Uterus (tissue), 4 donors: ENCODE results near the gene DLGAP5. TPM values are rescaled to one million over a fixed set of nuclear protein-coding genes. Genes with fewer than 3 reads are reported as not detected.

Source experiments
- DNase-seq, 2 donors: peaks; one replicate each; pipeline ENCODE4 v3.0.0-alpha.2; 2019 to 2020
- H3K27ac ChIP-seq, 2 donors: fragments of 200-600 bp; sonication (generic); 1 replicate in 1 of 2; 2 replicates in 1 of 2; pipeline ENCODE4 v1.5.1; 2016 to 2018
- H3K27me3 ChIP-seq, 2 donors: fragments of 200-600 bp; sonication (generic); one replicate each; pipeline ENCODE4 v1.5.1; 2018 to 2019; ENCODE audit warnings: control low read depth in 1 of 2
- H3K36me3 ChIP-seq, 2 donors: fragments of 200-600 bp; sonication (generic); one replicate each; pipeline ENCODE4 v1.5.1; 2019; ENCODE audit warnings: control low read depth in 1 of 2
- H3K4me1 ChIP-seq, 2 donors: fragments of 200-600 bp; sonication (generic); one replicate each; pipeline ENCODE4 v1.5.1; 2018 to 2019; ENCODE audit warnings: control low read depth in 1 of 2
- H3K4me3 ChIP-seq, 2 donors: fragments of 200-600 bp; sonication (generic); 1 replicate in 1 of 2; 2 replicates in 1 of 2; pipeline ENCODE4 v1.5.1; 2018 to 2019; ENCODE audit warnings: mild to moderate bottlenecking in 1 of 2
- H3K9me3 ChIP-seq, 2 donors: fragments of 200-600 bp; sonication (generic); one replicate each; pipeline ENCODE4 v1.5.1; 2019; ENCODE audit warnings: control low read depth in 1 of 2
- POLR2A ChIP-seq, 2 donors: fragments of 450-650 bp; IDR thresholded peaks; one replicate each; pipeline ENCODE4 v1.6.1; 2016; ENCODE audit warnings: antibody characterized with exemption in 2 of 2, mild to moderate bottlenecking in 1 of 2, moderate library complexity in 1 of 2
- intact Hi-C: fragments of 100-400 bp; cut with DNase I; formaldehyde crosslinking; loops from one replicate; pipeline ENCODE4 v1.15.1; 2023; ENCODE audit warnings: low total_unique reads
- total RNA-seq, 4 donors: library from RNA; depleted of rRNA in 3 of 4; stranded (reverse); fragments of >200 nt in 3 of 4; gene quantifications; one replicate each; pipeline versions ENCODE4 v1.1.0 to v1.2.4, GENCODE V29; 2014 to 2023
- TF ChIP-seq, protein P1 (sequence below), 4 experiments: fragments of 200-600 bp in 2 of 4; fragments of 450-650 bp in 2 of 4; sonication (generic) in 2 of 4; IDR thresholded peaks; one replicate each; pipeline ENCODE4 v1.5.1; 2016 to 2019; ENCODE audit warnings: antibody characterized with exemption in 4 of 4, mild to moderate bottlenecking in 2 of 4, moderate library complexity in 1 of 4
- donor health status: DM: yes; HTN: yes; CAD: no.

Gene DLGAP5
- total RNA-seq, 4 donors from 2014 or later, result 0.29 to 22.1 TPM; not detected in 2

GRCh38 chr14:55121628-55122439 is 69.6 kb downstream of the DLGAP5 start:
- H3K4me3 ChIP-seq, result no peak overlapping the region
- peak overlapping the region; percentile 64 for H3K27ac ChIP-seq
- H3K9me3 ChIP-seq, result no peaks in the 10 kb centered on the region
- peaks cover 0 to 20% of the 10 kb centered on the region in 2 donors for H3K4me1 ChIP-seq
- H3K36me3 ChIP-seq, result no peaks in the 10 kb centered on the region
- H3K27me3 ChIP-seq, result no peaks in the 10 kb centered on the region
- DNase-seq, result no peak
- intact Hi-C loops, result no loop called here
- TF ChIP-seq, protein P1, sequence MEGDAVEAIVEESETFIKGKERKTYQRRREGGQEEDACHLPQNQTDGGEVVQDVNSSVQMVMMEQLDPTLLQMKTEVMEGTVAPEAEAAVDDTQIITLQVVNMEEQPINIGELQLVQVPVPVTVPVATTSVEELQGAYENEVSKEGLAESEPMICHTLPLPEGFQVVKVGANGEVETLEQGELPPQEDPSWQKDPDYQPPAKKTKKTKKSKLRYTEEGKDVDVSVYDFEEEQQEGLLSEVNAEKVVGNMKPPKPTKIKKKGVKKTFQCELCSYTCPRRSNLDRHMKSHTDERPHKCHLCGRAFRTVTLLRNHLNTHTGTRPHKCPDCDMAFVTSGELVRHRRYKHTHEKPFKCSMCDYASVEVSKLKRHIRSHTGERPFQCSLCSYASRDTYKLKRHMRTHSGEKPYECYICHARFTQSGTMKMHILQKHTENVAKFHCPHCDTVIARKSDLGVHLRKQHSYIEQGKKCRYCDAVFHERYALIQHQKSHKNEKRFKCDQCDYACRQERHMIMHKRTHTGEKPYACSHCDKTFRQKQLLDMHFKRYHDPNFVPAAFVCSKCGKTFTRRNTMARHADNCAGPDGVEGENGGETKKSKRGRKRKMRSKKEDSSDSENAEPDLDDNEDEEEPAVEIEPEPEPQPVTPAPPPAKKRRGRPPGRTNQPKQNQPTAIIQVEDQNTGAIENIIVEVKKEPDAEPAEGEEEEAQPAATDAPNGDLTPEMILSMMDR (IDR thresholded peaks at IDR 0.05), result no peak
- no peak for TF ChIP-seq POLR2A (IDR thresholded peaks at IDR 0.05)

DNA sequence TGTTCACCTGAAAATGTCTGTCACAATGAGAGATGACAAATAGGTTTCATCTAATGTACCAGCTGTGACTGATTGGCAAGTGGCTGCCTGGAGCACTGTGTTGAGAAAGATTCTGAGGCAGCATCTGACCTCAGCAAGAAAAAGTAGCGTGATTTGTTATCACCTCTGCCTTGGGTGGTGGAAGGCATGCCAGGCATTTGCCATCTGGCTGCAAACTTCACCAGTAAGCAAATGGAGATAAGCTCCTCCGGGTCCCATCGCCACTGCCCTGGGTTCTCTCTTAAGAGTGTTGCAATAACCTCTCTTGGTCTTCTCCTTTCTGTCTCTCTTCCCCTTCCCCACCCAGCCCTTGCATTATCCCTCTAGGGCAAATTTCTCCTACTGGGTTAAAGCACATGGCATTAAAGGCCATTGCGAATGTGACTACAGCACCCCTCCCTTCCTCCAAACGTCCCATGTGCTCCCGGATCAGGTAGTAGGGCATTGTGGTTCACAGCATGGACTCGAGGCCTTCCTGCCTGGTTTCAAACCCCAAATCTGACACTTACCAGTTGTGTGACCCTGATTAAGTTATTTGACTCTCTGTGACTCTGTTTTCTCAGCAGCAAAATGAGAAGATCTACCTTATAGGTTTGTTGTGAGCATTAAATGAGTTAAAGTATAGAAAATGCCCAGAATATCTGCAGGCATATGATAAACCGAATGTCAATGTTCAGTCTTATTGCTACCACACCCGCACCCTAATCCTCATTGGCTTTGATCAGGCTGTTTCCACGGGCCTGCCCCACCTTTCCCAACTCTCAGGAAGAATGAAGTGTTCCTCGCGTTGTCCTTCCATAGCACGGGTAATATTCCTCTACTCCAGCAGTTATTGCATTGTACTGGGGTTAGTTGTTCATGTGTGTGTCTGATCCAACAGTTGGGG is 70.6 kb downstream of the DLGAP5 start:
- Histone ChIP-seq H3K36me3 (no peaks in the 10 kb centered on the region), H3K27me3 (no peaks in the 10 kb centered on the region), H3K4me1 (peaks cover 0 to 20% of the 10 kb centered on the region in 2 donors), H3K4me3 (no peak overlapping the region), H3K27ac (no peak overlapping the region), H3K9me3 (no peaks in the 10 kb centered on the region)
- no peak for TF ChIP-seq POLR2A (IDR thresholded peaks at IDR 0.05)
- TF ChIP-seq, protein P1 (IDR thresholded peaks at IDR 0.05), result no peak
- no peak for DNase-seq
- intact Hi-C loops, result no loop called here

GRCh38 chr14:55118761-55119160 is 72.6 kb downstream of the DLGAP5 start:
- no peaks in the 10 kb centered on the region for H3K27me3 ChIP-seq
- no peaks in the 10 kb centered on the region for H3K9me3 ChIP-seq
- no peak overlapping the region for H3K4me3 ChIP-seq
- no peak for DNase-seq
- no peaks in the 10 kb centered on the region for H3K36me3 ChIP-seq
- H3K4me1 ChIP-seq, result peaks cover 0 to 20% of the 10 kb centered on the region in 2 donors
- peak overlapping the region; percentile 69 to 79 for H3K27ac ChIP-seq
- TF ChIP-seq POLR2A (IDR thresholded peaks at IDR 0.05), result no peak
- TF ChIP-seq, protein P1 (IDR thresholded peaks at IDR 0.05), result no peak
- intact Hi-C loops, result no loop called here

GRCh38 chr14:55117803-55118441 is 73.5 kb downstream of the DLGAP5 start:
- Histone ChIP-seq H3K4me3 (no peak overlapping the region), H3K36me3 (no peaks in the 10 kb centered on the region), H3K27ac (peak overlapping the region; percentile 69 to 79), H3K9me3 (no peaks in the 10 kb centered on the region), H3K4me1 (peaks cover 0 to 18% of the 10 kb centered on the region in 2 donors), H3K27me3 (no peaks in the 10 kb centered on the region)
- TF ChIP-seq, protein P1 (IDR thresholded peaks at IDR 0.05), result no peak
- no peak for TF ChIP-seq POLR2A (IDR thresholded peaks at IDR 0.05)
- intact Hi-C loops, result no loop called here
- DNase-seq, result no peak
